GM19468 (cell line): ENCODE data around the gene PCNX1.
"Not testable (repeated sequence)": the region's sequence is repeated elsewhere in the genome, so short reads cannot be mapped to it uniquely, and the experiment has no call there.

Source experiments
- ATAC-seq: cut with Tn5 transposase; IDR thresholded peaks from one replicate; pipeline ENCODE4 v1.9.1; 2021; ENCODE audit warnings: mild to moderate bottlenecking, moderate library complexity, moderate number of reproducible peaks; ENCODE audit not compliant: unreplicated experiment; ENCODE audit errors: extremely low read depth

PCNX1 gene

DNA sequence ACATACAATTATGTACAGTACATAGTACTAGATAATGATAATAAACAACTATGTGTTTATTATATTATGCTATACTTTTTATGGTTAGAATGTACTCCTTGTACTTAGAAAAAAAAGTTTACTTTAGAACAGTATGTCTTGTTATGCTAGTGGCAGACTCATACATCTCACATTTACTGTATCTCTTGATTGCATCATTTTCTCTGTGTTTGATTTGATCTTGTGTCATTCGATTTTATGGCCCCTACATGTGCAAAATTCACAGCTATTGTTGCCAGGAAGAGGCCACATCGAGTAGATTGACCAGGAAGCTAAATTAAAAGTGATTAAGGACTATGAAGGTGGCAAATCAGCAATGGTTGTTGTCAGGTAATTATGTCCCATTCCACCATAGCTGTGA is 153.0 kb downstream of the PCNX1 start:
- no peak for ATAC-seq

DNA sequence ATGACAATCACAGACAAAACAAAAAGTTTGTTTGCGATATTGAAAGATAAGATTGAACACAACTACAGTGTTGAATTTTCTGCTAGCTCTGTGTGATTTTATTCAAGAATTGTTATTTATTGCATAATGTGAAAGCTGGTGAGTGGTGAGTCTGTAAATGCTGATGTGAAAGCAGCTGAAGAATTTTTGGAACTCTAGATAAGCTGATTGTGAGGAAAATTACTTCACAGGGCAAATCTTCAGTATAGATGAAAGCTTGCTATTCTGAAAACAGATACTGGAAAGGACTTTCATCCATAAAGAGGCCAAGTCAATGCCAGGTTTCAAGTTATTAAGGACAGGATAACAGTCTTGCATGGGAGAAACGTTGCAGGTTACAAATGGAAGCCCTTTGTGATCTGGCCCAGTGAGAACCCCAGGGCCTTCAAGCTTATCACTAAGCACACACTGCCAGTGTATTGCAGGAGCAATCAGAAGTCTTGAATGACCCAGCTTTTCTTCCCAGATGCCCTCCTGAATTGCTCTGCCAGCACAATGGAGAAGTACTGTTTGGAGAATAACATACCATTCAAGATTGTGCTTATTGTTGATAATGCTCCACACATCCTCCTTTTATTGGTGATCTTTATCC is 153.7 kb downstream of the PCNX1 start:
- no peak for ATAC-seq

DNA sequence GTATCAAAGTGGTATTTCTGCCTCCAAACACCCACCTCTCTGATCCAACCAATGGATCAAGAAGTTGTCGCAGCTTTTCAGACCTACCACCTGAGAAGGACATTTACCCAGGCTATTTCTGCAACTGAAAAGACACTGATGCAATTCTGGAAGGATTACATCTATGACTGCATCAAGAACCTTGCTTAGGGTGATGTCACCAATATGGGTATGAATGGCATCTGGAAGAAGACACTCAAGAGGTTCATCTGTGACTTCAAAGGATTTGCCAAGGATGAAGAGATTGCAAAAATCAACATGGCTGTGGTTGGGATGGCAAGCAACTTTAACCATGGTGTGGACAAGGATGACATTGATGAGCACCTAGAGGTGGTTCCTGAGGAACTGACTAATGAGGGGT is 154.2 kb downstream of the PCNX1 start:
- ATAC-seq = no peak

DNA sequence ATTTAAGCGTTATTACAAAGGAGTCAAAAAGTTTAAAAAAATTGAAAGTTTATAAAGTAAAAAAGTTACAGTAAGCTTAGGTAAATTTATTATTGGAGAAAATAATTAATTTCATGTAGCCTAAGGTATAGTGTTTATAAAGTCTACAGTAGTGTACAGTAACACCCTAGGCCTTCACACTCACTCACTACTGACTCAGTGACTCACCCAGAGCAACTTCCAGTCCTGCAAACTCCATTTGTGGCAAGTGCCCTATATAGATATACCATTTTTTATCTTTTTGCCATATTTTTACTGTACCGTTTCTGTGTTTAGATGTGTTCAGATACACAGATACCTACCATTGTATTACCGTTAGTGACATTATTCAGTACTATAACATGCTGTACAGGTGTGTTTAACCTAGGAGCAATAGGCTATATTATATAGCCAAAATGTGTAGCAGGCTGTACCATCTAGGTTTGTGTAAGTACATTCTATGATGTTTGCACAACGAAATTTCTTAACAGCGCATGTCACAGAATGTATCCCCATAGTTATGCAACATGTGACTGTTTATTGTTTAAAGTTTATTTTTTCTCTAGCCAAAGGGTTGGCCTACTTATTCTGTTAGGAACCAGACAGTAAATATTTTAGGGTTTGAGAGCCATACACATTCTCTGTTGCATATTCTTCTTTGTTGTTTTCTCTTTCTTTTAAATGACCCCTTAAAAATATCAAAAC is 155.5 kb downstream of the PCNX1 start:
- ATAC-seq = no peak

- ATAC-seq = no peak
Observed at GRCh38 chr14:71063351-71063750, 156.1 kb downstream of the PCNX1 start.

DNA sequence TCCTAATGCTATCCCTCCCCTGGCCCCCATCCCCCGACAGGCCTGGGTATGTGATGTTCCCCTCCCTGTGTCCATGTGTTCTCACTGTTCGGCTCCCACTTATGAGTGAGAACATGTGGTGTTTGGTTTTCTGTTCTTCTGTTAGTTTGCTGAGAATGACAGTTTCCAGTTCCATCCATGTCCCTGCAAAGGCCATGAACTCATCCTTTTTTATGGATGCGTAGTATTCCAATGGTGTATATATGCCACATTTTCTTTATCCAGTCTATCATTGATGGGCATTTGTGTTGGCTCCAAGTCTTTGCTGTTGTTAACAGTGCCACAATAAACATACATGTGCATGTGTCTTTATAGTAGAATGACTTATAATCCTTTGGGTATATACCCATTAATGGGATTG is 157.5 kb downstream of the PCNX1 start:
- not testable (repeated sequence) for ATAC-seq

GRCh38 chr14:71070169-71070568 is 162.9 kb downstream of the PCNX1 start:
- ATAC-seq = no peak

GRCh38 chr14:71071042-71071441 is 163.8 kb downstream of the PCNX1 start:
- ATAC-seq = no peak

DNA sequence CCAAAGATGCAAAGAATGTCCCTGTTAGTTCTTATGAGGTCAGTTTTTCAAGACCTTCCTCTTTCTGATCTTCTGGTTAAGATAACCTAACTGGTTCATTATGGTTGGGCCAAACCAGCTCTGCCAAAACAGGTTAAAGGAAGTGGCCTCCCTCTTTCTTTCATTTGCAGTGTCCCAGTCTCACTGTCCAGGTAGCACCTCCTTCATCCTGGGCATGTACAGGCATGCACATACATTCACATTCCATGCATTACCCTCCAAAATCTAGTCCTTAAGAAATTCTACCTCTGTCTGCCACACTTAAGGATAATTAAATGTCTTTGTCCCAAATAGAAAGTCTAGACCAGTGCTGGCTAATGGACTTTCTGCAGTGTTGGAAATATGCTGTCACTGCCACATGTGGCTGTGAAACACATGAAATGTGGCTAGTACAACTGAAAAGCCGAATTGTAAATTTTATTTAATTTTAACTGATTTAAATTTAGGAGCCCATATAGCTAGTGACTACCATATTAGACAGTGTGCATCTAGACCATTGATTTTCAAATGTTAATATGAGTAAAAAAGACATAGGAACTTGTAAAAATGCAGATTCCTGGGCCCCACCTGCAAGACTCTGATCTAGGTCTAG is 169.3 kb downstream of the PCNX1 start:
- no peak for ATAC-seq

- no peak for ATAC-seq
Observed at GRCh38 chr14:71078500-71078899, 171.2 kb downstream of the PCNX1 start.

GRCh38 chr14:71086567-71086966 is 179.3 kb downstream of the PCNX1 start:
- ATAC-seq = no peak

DNA sequence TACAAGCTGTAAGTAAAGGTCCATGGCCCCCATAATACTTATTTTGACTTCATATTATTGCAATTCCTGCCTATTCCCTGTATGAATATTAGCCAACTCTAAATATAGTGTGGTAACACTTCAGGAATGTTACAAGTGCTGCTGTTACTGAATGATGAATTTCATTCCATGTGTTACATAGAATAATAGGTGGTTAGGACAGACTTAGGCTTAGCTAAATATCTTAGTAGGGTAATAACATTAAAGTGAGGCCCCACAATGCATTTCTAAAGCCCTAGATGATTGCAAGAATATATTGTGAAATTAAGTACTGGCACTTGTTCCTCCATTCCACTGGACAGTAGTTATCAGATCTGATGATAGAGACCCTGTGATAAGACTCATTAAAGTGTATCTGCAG is 182.7 kb downstream of the PCNX1 start:
- ATAC-seq = no peak

DNA sequence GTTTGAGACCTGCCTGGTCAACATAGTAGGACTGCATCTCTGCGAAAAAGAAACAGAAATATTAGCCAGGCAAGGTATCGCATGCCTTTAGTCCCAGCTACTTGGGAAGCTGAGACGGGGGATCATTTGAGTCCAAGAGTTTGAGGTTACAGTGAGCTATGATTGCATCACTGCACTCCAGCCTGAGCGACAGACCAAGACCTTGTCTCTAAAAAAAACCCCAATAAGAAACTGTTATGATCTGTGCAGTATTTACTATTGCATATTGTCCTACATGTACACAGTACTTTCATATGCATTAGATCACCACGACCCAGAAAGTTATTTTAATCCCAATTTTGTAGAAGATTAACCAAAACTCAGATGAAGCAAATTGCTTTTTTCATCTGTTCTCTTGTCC is 187.5 kb downstream of the PCNX1 start:
- ATAC-seq = no peak

- ATAC-seq = no peak
Observed at GRCh38 chr14:71096947-71097346, 189.7 kb downstream of the PCNX1 start.

GRCh38 chr14:71103662-71104484 is 196.6 kb downstream of the PCNX1 start:
- ATAC-seq = no peak

DNA sequence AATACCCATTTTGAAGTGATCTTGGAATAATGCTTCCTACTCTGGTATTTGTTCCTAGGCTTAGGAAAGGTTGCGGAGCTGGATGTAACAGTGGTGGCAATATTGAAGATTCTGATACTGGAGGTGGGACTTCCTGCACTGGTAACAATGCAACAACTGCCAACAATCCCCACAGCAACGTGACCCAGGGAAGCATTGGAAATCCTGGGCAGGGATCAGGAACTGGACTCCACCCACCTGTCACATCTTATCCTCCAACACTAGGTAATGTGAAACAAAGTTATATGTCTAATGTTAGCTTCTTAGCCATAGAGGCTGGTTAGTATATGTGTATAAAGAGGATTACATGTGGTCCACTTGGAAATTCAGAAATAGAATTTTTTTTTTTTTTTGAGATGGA is 197.9 kb downstream of the PCNX1 start:
- no peak for ATAC-seq

DNA sequence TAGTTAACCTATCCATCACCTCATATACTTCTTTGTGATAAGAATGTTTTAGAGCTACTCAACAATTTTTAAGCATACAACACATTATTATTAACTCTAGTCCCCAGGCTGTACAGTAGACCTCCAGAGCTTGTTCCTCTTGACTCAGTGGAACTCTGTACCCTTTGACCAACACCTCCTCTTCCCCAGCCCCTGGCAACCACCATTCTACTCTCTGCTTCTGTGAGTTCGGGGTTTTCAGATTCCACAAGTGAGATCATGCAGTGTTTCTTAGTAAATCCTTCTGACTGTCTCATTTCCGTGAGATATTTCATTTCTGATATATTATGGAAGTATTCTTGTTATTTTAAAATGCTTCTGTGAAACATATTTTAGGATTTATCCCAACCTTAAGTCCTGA is 200.7 kb downstream of the PCNX1 start:
- ATAC-seq = no peak

DNA sequence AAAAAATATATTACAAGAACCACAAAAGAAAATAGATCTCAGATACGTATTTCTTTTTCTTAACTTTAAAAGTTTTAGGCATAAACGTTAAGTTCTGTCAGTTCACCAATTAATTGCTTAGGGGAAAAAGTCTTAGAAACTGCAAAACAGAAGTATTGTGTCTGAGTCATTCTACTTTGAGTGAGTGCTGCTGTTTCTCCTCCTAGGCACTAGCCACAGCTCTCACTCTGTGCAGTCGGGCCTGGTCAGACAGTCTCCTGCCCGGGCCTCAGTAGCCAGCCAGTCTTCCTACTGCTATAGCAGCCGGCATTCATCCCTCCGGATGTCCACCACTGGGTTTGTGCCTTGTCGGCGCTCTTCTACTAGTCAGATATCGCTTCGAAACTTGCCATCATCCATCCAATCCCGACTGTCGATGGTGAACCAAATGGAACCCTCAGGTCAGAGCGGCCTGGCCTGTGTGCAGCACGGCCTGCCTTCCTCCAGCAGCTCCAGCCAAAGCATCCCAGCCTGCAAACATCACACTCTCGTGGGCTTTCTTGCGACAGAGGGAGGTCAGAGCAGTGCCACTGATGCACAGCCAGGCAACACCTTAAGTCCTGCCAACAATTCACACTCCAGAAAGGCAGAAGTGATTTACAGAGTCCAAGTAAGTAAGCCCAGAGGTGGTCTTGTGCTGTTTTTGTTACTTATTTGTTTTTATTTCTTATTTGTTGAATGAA is 201.3 kb downstream of the PCNX1 start:
- ATAC-seq = no peak

DNA sequence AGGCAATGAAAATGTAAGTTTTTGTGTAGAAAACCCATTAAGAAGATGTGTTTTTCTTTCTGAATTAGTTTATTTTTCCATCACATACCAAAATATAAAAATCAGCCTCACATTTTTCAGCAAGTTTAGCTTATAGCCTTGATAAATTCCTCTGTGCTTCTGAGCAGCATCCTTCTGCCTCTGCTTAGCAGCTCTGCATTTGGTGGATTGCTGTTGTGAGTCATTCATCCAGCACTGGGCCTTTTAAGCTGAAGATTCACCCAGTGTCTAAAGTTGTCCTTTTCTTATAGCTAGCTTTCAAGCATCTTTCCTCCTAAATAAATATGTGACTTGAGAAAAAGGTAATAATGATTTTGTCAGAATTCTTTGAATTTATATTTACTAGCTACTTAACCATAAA is 206.1 kb downstream of the PCNX1 start:
- ATAC-seq = no peak

GRCh38 chr14:71114565-71114964 is 207.3 kb downstream of the PCNX1 start:
- ATAC-seq = no peak
